Measurements from ENCODE around the gene FBL. TPM values are rescaled to one million over a fixed set of nuclear protein-coding genes. Genes with fewer than 3 reads are reported as not detected.
A peak's percentile ranks its signal among the peaks of the same experiment; 100 is the strongest.

Gene FBL
- total and polyA plus RNA-seq, 2 of the 8 experiments (the other 6 are each of a cell fraction or from before 2014, with no cell fraction given) = 790 to 1,361 TPM

- ChIA-PET CTCF (ENCODE audit: partially characterized antibody) (interaction anchor here (1.1 to 3.5 kb wide), 3 partner anchors 19 to 31 kb away, joined by 3 to 14 read pairs (median 9); no protein-coding TSS in a partner anchor), POLR2A (ENCODE audit: partially characterized antibody) (interaction anchor here (0.7 to 3.2 kb wide), 5 partner anchors 10 to 51 kb away, joined by 3 to 19 read pairs (median 8); partner anchors contain the start of genes DYRK1B and FBL)
- Histone ChIP-seq H3K4me3 (ENCODE audit: extremely low read depth in 1 of 4, insufficient read depth in 2 of 4, low read depth in 3 of 4, low read length in 4 of 4) (peak overlapping the region; percentile 72 to 95 (median 89)), H3K36me3 (ENCODE audit: control insufficient read depth in 2 of 4, insufficient read depth in 4 of 4, low read length in 3 of 4) (peaks cover 2 to 24% (median 9%) of the 10 kb centered on the region in 4 experiments; a peak in 5 of 8 replicates), H4K91ac (replicated peaks; ENCODE audit: insufficient read length, low read length) (no peak overlapping the region), H3K27ac (ENCODE audit: low read depth, low read length) (no peak overlapping the region), H3K56ac (replicated peaks; ENCODE audit: insufficient read length, low read depth, low read length) (no peak overlapping the region), H4K20me1 (replicated peaks in 1 of 2; ENCODE audit: control insufficient read depth in 1 of 2, insufficient read depth in 2 of 2, low read length in 2 of 2) (no peaks in the 10 kb centered on the region), H3K4me1 (replicated peaks in 1 of 4; ENCODE audit: control insufficient read depth in 3 of 4, insufficient read depth in 4 of 4, low read length in 3 of 4) (peaks cover 0 to 8% (median 3%) of the 10 kb centered on the region in 4 experiments; a peak in 4 of 7 replicates), H2BK5ac (ENCODE audit: low read depth, low read length) (no peak overlapping the region), H3K27me3 (replicated peaks in 1 of 4; ENCODE audit: control insufficient read depth in 3 of 4, extremely low read depth in 1 of 4, insufficient read depth in 3 of 4, low read length in 3 of 4) (no peaks in the 10 kb centered on the region), H3K4me2 (ENCODE audit: insufficient read depth in 1 of 2, low read depth in 2 of 2, low read length in 2 of 2) (peak overlapping the region; percentile 82 to 83), H3K79me1 (ENCODE audit: low read depth, low read length) (no peaks in the 10 kb centered on the region; the same call in 1 of the 2 replicates), H2BK120ac (replicated peaks; ENCODE audit: low read depth, low read length) (no peak overlapping the region), H3K9ac (replicated peaks in 1 of 4; ENCODE audit: extremely low read depth in 1 of 4, low read depth in 3 of 4, low read length in 3 of 4) (peak overlapping the region in 3 of 4 experiments; percentile 63 to 67 (median 66); a peak in 4 of 7 replicates), H3K9me3 (ENCODE audit: insufficient read depth in 2 of 2, low read depth in 1 of 2, low read length in 1 of 2) (no peaks in the 10 kb centered on the region), H3K79me2 (ENCODE audit: control insufficient read depth in 1 of 2, insufficient read depth in 2 of 2, low read length in 2 of 2) (0 out of 4 replicates have a peak, but pooled peaks cover 0 to 2% of the 10 kb centered on the region in 2 experiments), H3K23me2 (ENCODE audit: low read depth, low read length) (peaks cover 10% of the 10 kb centered on the region), H2AFZ (ENCODE audit: low read length) (no peak overlapping the region), H2AK5ac (ENCODE audit: low read depth, low read length) (no peak overlapping the region), H3K14ac (ENCODE audit: insufficient read length) (no peak overlapping the region), H3K4ac (replicated peaks; ENCODE audit: insufficient read length, low read depth, low read length) (no peak overlapping the region), H4K5ac (ENCODE audit: insufficient read length, low read depth, low read length) (no peak overlapping the region), H2BK20ac (ENCODE audit: low read length) (no peak overlapping the region), H2BK15ac (ENCODE audit: low read length) (no peak overlapping the region), H3K23ac (ENCODE audit: insufficient read length) (no peak overlapping the region), H2BK12ac (ENCODE audit: low read depth, low read length) (no peak overlapping the region), H3K18ac (ENCODE audit: extremely low read depth, low read length) (no peak overlapping the region), H4K8ac (ENCODE audit: extremely low read depth, insufficient read depth, low read length) (no peak overlapping the region)
- WGBS, 2 experiments (ENCODE audit: extremely low coverage in 1 of 2, insufficient coverage in 1 of 2, insufficient read length in 1 of 2, insufficient replicate concordance in 2 of 2, low coverage in 1 of 2, low lambda C conversion rate in 2 of 2, missing lambda C conversion rate in 1 of 2) = 51% methylated on average over 7 of the region's 7 CpGs; no CpG with 5 or more reads in 1 of the 2 experiments
- DNase-seq (ENCODE audit: low read depth in 1 of 2, low spot score in 2 of 2) (no peak), FAIRE-seq (no peak)
- no peak for TF ChIP-seq SIN3A (conservative IDR thresholded peaks at IDR 0.05 in 1 of 2, IDR thresholded peaks at IDR 0.05 in 1 of 2; ENCODE audit: low read depth in 1 of 2, low read length in 2 of 2)
- no peak for TF ChIP-seq SIX5 (IDR thresholded peaks at IDR 0.05; ENCODE audit: low read depth, low read length)
- peak; percentile 14 for TF ChIP-seq SAP30 (IDR thresholded peaks at IDR 0.05; ENCODE audit: insufficient read depth, insufficient replicate concordance, low read length)
- TF ChIP-seq TCF12 (IDR thresholded peaks at IDR 0.05; ENCODE audit: low read depth, low read length) = no peak
- TF ChIP-seq ASH2L (IDR thresholded peaks at IDR 0.05; ENCODE audit: low read length) = no peak
Measured at GRCh38 chr19:39823686-39824085, 22.5 kb downstream of the FBL start.
